ENCODE data around the gene MAPKAP1.

The MAPKAP1 gene

GRCh38 chr9:125561509-125562148 is 145.4 kb downstream of the MAPKAP1 start:
- TF ChIP-seq CTCF (IDR thresholded peaks at IDR 0.05; ENCODE audit: low read length, missing control alignments) = no peak
- DNase-seq (ENCODE audit: low read depth) = no peak
- H3K4me3 ChIP-seq (replicated peaks; ENCODE audit: low read depth, low read length) = no peak overlapping the region

GRCh38 chr9:125559894-125560293 is 147.1 kb downstream of the MAPKAP1 start:
- TF ChIP-seq CTCF (IDR thresholded peaks at IDR 0.05; ENCODE audit: low read length, missing control alignments) = no peak
- DNase-seq (ENCODE audit: low read depth) = no peak
- no peak overlapping the region for H3K4me3 ChIP-seq (replicated peaks; ENCODE audit: low read depth, low read length)

DNA sequence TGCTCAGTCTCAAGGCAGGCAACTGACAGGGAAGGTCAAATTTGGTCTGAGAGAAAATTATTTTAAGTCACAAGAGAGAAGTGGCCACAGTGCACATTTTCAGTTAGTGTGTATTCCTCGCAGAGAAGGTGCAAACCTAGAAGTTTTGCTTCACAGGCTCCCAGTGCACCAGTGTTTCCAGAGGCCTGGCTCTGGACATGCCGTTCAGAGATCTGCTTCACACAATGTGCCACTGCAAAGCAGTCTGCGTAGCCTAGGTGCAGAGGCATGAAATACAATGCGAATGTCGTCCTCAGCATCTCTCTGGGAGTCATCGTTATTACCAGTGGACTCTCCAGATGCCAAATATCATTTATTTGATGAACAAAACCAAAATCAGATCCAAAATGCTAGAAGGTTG is 147.8 kb downstream of the MAPKAP1 start:
- DNase-seq (ENCODE audit: low read depth) = no peak
- no peak overlapping the region for H3K4me3 ChIP-seq (replicated peaks; ENCODE audit: low read depth, low read length)
- TF ChIP-seq CTCF (IDR thresholded peaks at IDR 0.05; ENCODE audit: low read length, missing control alignments) = no peak

DNA sequence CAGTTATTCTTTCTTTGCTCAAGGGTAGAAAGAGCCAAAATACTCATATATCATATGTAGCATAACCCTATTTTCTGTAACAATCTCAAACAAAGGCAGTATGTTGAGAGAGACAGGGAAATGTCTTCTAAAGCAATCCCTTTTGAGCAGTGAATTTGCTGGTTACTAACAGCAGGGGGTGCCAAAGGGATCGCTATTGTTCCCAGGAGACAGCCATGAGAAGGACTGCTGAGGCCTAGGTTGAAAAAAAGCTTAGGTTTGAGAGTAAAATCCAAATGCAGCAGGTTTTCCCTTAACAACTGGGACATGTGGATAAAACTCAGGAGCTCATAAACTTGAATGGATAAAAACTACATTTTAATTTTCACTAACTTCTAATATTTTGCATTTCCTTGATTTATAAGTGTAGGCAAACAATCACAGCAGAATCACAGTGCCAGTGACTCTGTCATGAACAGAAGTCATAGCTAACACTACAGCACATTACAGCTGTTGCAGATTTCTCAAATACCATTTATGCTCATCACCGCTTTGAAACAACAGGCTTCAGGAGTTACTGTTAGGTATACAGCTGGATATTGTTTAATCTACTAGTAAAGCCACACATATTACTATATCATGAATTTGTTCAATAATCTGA is 148.4 kb downstream of the MAPKAP1 start:
- peak; percentile 88 for DNase-seq (ENCODE audit: low read depth)
- H3K4me3 ChIP-seq (replicated peaks; ENCODE audit: low read depth, low read length) = no peak overlapping the region
- TF ChIP-seq CTCF (IDR thresholded peaks at IDR 0.05; ENCODE audit: low read length, missing control alignments) = peak; percentile 94

- no peak for DNase-seq (ENCODE audit: low read depth)
- TF ChIP-seq CTCF (IDR thresholded peaks at IDR 0.05; ENCODE audit: low read length, missing control alignments) = no peak
Measured at GRCh38 chr9:125556046-125556721, 150.8 kb downstream of the MAPKAP1 start.

DNA sequence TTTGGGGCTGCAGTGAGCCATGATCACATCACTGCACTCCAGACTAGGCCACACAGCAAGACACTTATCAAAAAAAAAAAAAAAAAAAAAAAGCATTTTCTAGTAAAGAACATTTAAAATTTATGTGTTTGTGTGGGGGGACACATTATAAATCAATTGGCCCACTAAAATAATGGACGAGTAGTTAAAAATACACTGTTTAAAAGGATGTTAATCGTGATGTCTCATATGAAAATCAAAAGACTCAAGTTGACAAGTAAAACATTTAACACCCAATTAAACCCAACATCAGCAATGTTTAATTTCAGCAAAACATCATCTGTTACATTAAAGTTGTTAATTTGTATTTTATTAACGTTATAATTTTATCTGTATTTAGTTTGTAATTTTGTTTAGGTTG is 152.3 kb downstream of the MAPKAP1 start:
- TF ChIP-seq CTCF (IDR thresholded peaks at IDR 0.05; ENCODE audit: low read length, missing control alignments) = no peak
- no peak overlapping the region for H3K4me3 ChIP-seq (replicated peaks; ENCODE audit: low read depth, low read length)
- no peak for DNase-seq (ENCODE audit: low read depth)

More at GRCh38 chr9:125556046-125556721, 150.8 kb downstream of the MAPKAP1 start:
- no peak overlapping the region for H3K4me3 ChIP-seq (replicated peaks; ENCODE audit: low read depth, low read length)
